Stimulated activated CD4-positive, alpha-beta T cell treated with anti-CD3 and anti-CD28 coated beads, Interleukin-12 subunit alpha, Interleukin-12 subunit beta, amount 100 ng/mL, for 24 hours (primary cell): Measurements from ENCODE around the gene MAPK10.
"Not testable (repeated sequence)": the region's sequence is repeated elsewhere in the genome, so short reads cannot be mapped to it uniquely, and the experiment has no call there.

Experiments
- DNase-seq, 2 experiments: peaks; one replicate each; pipeline ENCODE4 v3.0.0-alpha.2; 2020; ENCODE audit warnings: low read depth in 2 of 2

The MAPK10 gene

DNA sequence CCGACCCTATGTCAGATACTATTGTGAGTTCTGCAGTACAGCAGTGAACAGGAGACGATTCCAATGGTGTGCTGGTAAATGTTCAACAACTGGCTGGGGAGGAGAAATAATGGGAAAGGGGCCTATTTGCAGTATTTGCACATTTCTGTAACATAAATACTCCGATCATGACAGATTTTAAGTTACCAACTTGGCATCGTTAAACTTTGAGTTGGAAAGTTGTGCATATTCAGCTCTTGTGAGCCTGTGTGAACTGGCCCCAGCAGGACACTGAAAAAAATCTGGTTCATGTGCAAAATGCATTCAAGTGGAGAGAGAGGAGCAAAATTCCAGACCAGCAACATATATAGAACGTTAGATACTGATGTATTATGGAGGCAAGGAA lies 175.0 kb downstream of the MAPK10 start:
- DNase-seq: no peak

DNA sequence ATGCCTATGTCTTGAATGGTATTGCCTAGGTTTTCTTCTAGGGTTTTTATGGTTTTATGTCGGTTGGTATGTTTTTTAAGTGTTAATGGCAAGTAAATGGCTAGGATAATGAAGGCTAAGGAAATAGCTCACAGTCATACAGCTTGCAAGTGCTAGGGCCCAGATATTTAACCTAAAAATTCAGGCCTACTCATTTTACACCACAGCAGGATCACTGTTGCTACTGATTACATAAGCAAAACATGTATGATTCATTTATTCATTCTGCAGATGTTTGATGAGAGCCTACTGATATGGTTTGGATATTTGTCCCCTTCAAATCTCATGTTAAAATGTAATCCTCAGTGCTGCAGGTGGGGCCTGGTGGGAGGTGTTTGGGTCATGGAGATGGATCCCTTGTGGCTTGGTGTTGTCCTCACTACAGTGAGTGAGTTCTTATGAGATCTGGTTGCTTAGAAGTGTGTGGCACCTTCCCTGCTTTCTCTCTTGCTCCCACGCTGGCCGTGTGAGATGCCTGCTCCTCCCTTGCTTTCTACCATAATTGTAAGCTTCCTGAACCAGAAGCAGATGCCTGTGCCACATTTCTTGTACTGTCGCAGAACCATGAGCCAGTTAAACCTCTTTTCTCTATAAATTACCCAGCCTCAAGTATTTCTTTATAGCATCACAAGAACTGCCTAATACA lies 175.5 kb downstream of the MAPK10 start:
- DNase-seq: no peak

DNA sequence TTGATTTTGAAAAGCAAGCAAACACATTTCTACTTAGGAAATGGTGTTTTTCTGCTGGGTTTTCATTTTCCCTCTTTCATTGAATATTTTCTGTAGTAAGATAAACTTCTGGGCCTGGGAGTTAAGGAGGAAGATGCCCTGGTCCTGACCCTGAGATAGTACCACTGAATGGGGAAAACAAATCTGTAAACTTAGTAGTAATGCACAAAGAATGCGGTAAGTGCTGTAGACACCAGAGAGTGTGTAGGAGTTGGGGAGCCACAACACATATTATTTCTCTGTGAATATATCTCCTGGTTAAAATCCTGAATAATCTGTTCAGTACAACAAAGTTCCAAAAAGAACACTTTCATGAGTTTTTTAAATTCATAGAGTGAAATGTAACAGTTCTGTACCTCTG lies 178.3 kb downstream of the MAPK10 start:
- DNase-seq: no peak

DNA sequence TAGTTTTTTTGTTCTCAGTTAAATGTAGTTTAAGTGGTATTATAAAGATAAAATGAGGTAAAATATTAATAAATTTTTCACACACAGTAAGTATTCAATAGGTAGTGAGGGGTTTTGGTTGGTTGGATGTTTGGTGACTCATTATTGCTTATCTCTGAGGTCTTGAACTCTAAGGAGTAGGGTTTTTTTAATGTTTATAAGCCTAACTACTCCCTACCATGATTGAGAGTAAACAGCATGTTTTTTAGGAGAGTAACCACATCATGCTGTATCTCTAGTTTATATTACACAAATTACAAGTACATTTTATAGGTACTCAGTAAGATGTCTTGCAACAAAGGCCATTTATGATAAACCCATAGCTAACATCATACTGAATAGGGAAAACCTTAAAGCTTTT lies 181.6 kb downstream of the MAPK10 start:
- no peak for DNase-seq

DNA sequence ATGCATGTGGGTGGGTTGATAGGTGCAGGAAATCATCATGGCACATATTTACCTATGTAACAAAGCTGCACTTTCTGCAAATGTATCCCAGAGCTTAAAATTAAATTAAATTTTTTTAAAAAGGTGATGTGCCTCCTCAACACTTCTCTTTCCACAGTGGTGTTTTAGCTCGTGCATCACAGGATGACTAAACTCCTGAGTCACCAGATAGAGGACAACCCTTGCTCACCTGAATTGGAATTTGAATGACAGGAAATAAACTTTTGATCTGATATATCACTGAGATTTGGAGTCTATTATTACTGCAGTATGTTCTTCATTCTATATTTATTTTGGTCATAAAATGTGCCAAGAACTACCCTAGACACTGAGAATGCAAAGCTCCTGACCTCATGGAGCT lies 185.3 kb downstream of the MAPK10 start:
- no peak for DNase-seq

DNA sequence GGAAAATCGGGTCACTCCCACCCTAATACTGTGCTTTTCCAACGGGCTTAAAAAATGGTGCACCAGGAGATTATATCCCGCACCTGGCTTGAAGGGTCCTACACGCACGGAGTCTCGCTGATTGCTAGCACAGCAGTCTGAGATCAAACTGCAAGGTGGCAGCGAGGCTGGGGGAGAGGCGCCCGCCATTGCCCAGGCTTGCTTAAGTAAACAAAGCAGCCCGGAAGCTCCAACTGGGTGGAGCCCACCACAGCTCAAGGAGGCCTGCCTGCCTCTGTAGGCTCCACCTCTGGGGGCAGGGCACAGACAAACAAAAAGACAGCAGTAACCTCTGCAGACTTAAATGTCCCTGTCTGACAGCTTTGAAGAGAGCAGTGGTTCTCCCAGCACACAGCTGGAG lies 191.5 kb downstream of the MAPK10 start:
- DNase-seq: not testable (repeated sequence)

DNA sequence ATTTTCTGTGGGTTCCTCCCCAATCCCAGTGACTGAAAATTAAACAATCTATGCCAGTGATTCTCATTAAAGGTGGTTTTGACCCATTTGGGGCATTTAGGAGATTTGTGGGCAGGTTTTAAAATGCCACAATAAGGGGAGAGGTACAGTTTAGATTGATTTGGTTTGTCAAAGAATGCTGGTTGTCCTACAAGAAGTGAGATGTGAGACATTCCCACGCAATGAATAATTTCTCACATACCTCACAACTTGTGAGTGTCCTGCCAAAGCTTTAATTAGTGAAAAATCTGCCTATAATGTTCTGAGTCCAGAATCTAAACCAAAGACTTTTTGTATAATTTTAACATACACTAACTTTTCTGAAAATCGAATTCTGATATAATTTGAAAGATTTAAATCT lies 199.4 kb downstream of the MAPK10 start:
- no peak for DNase-seq

DNA sequence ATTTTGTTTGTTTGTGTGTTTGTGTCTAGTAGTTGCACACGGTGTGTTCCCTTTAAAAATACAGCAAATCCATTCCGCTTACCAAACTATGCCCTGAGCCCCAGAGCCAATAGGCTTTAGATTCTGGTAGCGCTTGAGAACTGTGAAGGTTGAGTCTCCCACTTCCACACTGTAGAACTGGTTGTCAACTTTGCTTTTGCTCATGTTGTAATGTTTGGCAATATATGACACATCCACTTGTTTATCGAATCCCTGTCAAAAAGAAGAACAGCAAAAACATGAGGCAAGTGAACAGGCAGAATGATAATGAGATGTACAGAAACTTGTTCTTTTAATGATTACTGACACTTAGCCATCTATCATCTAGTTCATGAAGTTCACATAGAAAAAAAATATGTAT lies 200.6 kb downstream of the MAPK10 start:
- no peak for DNase-seq

DNA sequence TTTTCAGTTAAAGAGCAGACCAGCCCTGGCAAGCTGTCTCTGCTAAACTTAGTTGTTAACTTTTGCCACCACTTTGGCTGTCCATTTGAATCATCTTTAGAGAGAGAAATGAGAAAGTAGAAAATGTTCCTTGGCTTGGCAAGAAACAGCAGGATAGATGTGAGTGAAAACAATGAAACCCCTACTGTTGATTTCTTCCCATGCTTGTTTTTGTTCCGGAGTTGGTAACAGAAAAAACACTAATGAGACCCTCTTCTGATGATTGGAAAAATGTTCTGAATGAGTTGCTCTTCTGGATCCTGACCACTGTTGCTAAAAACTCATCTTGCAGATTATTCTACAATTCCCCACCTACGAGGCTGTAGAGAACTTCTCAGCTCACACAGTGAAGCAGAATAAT lies 203.3 kb downstream of the MAPK10 start:
- DNase-seq: no peak

DNA sequence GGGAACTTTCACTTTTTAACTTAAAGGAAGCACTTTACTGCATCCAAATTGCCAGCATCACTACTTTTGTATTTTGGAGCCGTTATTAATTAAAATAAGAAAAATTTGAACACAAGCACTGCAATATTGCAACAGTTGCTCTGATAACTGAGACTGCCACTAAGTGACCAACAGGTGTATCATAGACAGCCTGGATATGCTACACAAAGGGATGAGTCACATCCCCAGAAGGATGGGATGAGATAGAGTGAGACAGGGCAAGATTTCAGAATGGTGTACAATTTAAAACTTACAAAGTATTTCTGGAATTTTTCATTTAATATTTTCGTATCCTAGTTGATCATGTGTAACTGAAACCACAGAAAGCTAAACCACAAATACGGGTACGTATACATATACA lies 204.1 kb downstream of the MAPK10 start:
- DNase-seq: no peak

DNA sequence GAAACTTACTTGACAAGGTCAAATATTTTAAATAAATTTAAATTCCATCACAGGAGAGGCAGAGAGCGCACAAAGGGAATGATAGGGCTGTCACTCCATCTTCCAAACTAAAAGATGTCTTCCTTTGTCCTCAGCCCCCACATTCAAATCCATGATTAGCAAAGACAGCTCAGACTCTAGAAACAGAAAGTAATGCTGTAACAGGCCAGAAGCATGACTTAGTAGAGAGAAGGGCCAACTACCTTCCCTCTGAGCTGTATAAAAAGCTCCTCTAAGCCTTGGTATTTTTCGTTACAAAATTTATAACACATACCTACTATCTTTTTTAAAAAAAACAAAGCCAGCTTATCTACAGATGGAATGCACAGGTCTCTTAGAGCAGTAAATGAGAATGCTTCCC lies 207.4 kb downstream of the MAPK10 start:
- no peak for DNase-seq

DNA sequence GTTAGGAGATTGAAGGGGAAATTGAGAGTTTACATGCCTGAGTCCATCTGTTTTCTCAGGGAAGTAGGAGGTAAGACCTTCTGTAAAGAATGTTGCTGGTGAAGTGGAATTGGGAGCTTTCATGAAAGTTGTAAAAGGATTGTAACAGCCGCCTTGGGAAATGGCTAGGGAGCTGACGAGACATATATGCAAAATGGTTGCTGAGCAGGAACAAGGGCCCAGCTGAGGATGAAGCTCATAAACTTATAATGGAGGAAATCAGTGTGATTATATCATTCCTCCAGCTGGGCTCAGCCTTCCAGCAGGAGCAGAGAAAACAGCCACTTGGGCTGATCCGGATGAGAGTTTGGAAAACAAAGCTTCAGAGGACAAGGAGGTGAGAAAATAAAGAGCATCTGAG lies 208.7 kb downstream of the MAPK10 start:
- no peak for DNase-seq

DNA sequence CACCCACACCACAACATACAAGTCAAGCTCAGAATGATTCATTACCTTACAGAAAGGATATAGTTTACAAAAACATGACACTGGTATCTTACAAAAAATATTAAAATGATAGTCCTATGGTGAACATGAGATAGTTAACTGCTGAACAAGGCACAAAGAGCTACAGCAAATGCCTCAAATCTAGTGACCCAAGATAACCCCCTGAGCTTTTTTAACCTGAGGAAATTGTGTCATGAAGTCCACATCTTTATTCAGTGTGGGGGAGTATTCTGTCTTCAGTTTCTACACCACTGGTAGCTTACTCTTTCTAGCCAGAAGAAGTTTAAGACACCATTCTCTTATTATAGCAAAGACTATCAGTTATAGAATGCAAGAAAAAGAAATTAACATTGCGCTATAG lies 218.7 kb downstream of the MAPK10 start:
- no peak for DNase-seq

DNA sequence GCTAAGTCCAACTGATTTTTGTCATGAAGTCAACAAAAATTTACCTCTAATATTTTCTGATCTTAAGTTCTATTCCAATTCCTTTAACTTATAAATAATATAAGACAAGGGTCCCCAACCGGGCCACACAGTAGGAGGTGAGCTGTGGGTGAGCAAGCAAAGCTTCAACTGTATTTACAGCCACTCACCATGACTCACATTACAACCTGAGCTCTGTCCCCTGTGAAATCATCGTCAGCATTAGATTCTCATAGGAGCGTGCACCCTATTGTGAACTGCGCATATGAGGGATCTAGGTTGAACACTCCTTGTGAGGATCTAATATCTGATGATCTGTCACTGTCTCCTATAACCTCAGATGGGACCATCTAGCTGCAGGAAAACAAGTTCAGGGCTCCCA lies 227.4 kb downstream of the MAPK10 start:
- no peak for DNase-seq

DNA sequence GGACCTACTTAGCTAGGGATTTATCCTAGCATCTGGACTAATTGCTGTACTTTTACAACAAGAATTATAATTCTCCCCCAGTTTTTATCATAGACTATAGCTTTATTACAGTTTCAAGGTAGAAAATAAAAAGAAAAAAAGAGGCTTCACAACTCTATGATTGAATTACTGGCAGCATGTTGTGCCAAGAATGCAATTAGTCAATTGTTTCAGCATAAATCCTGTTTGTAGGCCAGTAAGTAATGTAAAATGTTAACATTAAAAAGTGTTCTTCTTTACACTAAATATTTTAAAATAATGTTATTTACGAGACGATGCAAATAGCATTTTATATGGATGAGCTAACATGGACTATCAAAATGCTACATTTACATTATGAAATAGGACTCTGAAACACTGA lies 228.4 kb downstream of the MAPK10 start:
- DNase-seq: no peak

DNA sequence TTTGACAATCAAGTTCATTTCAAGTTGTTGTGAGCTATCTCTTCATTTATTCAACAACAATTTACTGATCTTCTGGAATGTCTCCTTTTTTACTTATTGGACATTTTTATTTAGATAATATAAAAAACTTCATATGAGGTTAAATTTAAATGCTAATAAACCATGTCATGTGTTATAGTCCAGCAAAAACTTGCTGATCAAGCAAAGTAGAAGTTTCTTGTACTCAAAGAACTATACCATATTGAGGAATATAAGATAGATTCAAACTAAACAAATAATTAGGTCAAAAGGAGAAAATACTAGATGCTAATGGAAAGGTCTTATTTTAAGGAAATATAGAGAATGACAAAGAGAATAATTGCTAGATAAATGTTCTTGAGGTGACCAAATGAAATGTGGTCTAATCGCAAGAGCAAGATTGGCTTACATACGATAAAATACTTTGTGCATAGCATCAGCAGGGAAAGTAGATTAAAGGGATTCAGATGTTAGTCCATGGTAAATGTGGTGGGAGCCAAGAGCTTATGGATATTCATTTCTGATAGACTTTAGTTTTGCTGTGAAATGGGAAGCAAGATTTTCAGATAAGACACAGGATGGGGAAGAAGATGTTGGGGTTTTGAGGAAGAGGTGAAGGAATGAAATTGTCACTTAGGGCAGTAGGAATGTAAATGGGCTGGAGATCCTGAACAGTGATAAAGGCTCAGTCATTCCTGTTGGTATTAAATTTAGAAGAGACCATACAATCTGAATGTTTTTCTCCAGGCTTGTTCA lies 229.5 kb downstream of the MAPK10 start:
- DNase-seq: no peak

DNA sequence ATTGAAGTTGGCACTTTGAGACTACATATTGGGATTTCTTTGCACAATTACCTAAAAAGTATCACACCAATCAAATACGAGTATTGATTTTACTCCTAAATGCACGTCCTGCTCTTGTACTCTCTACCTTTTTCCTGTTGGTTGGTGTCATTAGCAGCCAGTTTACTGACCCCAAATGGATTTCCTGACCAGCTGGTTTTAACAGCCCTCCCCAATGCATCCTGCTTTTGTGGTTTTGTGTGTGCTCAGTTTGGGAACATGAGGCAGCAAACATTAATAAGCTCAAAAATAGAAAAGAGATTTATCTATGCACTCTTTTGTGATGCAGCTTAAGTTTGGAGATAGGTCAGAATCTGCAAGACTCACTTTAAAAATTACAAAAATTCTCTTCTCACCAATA lies 230.3 kb downstream of the MAPK10 start:
- no peak for DNase-seq

DNA sequence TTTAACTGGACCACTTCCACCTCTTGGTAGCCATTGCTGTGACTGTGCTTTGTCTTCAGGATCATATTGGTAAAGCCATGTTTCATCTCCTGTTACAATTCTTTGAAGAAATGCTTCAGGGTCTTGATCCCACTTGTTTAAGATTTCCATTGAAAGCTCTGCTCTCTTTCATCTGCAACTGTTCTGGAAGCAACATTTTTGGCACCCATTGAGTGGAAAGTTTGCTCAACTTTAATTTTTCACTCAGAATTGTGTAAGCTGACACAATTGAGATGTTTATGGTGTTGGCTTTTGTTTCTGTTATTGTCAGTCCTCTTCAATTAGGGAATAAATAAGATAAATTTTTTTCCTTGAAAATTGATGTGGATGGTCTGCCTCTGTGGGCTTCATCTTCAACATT lies 237.4 kb downstream of the MAPK10 start:
- no peak for DNase-seq

DNA sequence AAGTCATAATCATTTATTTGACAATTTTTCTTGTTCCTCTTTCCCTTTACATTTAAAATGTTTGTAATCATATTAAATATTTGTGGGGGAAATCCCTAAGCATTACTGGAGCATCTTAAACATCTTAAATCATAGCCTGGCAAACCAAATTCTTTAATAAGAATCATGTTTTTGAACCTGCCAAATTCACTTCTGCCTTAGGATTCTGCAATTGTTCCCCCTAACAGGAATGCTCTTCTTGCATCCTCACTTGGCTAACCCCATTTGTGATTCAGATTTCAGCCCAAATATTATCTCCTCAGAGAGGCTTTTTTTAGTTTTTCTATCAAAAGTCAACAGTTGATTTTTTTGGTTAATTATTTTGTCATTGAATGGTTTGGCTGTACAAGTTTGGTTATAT lies 241.1 kb downstream of the MAPK10 start:
- no peak for DNase-seq

DNA sequence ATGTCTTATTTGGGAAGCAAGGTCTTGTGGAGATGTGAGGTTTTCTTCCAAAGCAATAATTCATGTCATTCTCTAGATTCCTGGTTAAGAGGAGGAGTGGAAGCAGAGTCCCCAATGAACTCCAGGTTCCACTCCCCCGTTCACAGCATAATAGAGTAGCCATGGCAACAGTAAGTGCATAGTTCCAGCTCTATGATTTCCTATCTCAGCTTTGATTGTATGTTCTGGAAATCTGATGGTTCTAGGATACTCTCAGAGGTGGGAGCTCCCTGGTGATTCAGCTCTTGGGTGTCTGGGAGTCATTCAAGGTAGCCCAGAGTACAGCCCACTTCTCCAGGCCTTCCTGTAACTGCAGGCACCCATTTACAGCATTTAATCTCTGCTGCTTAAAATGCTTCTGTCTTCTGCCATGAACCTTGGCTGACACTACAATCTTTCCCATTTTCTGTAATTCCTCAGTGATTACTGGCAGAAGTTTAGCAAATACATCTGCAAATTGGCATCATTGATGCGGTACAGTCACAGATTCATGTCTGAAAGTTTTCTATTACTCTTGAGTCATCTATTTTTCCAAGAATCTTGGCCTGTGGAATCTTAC lies 242.0 kb downstream of the MAPK10 start:
- no peak for DNase-seq

DNA sequence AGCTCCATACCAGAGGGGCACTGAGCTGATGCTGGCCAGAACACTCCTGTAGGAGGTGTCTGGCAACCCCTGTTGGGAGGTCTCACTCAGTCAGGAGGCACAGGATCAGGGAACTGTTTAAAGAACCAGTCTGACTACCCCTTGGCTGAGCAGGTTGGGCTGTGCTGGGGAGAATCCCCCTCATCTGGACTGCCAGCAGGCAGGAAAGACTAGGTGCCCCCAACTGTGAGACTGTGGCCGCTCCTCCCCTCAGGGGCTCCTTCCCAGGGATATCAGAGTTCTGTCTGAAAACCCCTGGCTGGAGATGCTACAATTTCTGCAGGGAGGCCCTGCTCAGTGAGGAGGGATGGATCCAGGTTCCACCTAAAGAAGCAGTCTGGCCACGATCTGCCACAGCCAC lies 245.3 kb downstream of the MAPK10 start:
- DNase-seq: no peak

DNA sequence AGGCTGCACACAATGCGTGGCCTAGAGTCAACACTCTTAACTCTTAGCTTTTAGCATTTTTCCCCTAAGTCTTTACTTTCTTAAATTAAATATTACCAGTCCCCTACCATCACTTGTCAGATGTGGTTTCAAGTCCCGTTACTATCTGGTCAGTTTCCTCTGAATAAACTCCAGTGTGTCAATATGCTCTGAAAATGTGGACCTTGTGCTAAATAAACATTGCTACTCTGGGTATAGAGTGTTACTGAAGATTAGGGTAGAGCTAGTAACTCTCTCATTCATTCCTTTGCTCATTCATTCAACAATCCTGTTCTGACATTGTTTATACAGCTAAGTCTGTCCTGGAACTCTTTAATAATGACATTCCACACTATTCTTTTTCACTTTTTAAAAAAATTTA lies 251.0 kb downstream of the MAPK10 start:
- DNase-seq: no peak

DNA sequence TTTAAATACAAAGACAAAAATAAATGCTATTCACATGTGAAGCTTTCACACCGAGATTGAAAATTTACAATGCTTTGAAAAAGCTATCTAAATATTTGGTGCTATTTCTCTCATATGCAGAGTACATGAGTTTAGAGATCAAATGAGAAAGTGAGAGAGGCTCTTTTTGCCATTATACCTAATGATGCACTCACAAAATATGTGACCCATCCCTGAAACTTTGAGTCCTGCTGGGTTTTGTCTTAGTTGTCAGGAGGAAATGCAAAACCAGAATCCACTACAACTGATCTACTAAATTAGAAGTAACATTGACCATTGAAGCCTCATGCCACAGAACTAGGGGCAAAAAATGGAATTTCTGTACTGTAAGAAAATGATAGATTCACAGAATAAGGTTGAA lies 251.7 kb downstream of the MAPK10 start:
- DNase-seq: no peak
